Measurements from ENCODE around the gene ZNF827.

Gene ZNF827

GRCh38 chr4:145887241-145887991 is 51.2 kb downstream of the ZNF827 start:
- Mint-ChIP-seq H3K36me3 (ENCODE audit: low read depth) (peaks cover 53% of the 10 kb centered on the region), H3K27ac (no peak overlapping the region)
- ATAC-seq, result no peak

GRCh38 chr4:145886871-145887240 is 51.8 kb downstream of the ZNF827 start:
- H3K9me3 Mint-ChIP-seq, result no peaks in the 10 kb centered on the region
- H3K27me3 Mint-ChIP-seq, result no peaks in the 10 kb centered on the region
- no peak overlapping the region for H3K4me3 Mint-ChIP-seq
- ATAC-seq (no peak), DNase-seq (no peak)
- H3K27ac Mint-ChIP-seq, result no peak overlapping the region
- peaks cover 49% of the 10 kb centered on the region for H3K36me3 Mint-ChIP-seq (ENCODE audit: low read depth)
- peaks cover 30% of the 10 kb centered on the region for H3K4me1 Mint-ChIP-seq

More at GRCh38 chr4:145887241-145887991, 51.2 kb downstream of the ZNF827 start:
- DNase-seq, result no peak
- Mint-ChIP-seq H3K9me3 (no peaks in the 10 kb centered on the region), H3K4me3 (no peak overlapping the region), H3K4me1 (peaks cover 24% of the 10 kb centered on the region), H3K27me3 (no peaks in the 10 kb centered on the region)

- Mint-ChIP-seq H3K4me1 (peaks cover 41% of the 10 kb centered on the region), H3K36me3 (ENCODE audit: low read depth) (peaks cover 49% of the 10 kb centered on the region)
- no peak for DNase-seq
Observed at GRCh38 chr4:145885666-145886065, 53.0 kb downstream of the ZNF827 start.

GRCh38 chr4:145884775-145885174 is 53.8 kb downstream of the ZNF827 start:
- H3K4me3 Mint-ChIP-seq, result no peak overlapping the region
- H3K27me3 Mint-ChIP-seq, result no peaks in the 10 kb centered on the region
- peaks cover 49% of the 10 kb centered on the region for H3K36me3 Mint-ChIP-seq (ENCODE audit: low read depth)

More at GRCh38 chr4:145885666-145886065, 53.0 kb downstream of the ZNF827 start:
- no peak overlapping the region for H3K4me3 Mint-ChIP-seq
- no peak overlapping the region for H3K27ac Mint-ChIP-seq
- H3K9me3 Mint-ChIP-seq, result no peaks in the 10 kb centered on the region
- no peaks in the 10 kb centered on the region for H3K27me3 Mint-ChIP-seq
- ATAC-seq, result no peak

GRCh38 chr4:145883101-145883694 is 55.4 kb downstream of the ZNF827 start:
- DNase-seq (no peak), ATAC-seq (no peak)
- Mint-ChIP-seq H3K27ac (peak overlapping the region; percentile 2), H3K9me3 (no peaks in the 10 kb centered on the region), H3K4me1 (peaks cover 42% of the 10 kb centered on the region), H3K4me3 (no peak overlapping the region), H3K27me3 (no peaks in the 10 kb centered on the region), H3K36me3 (ENCODE audit: low read depth) (peaks cover 44% of the 10 kb centered on the region)

More at GRCh38 chr4:145884775-145885174, 53.8 kb downstream of the ZNF827 start:
- peaks cover 42% of the 10 kb centered on the region for H3K4me1 Mint-ChIP-seq
- H3K9me3 Mint-ChIP-seq, result no peaks in the 10 kb centered on the region
- H3K27ac Mint-ChIP-seq, result peak overlapping the region; percentile 19
- no peak for DNase-seq
- ATAC-seq, result no peak

GRCh38 chr4:145882604-145883003 is 56.0 kb downstream of the ZNF827 start:
- Mint-ChIP-seq H3K9me3 (no peaks in the 10 kb centered on the region), H3K27me3 (no peaks in the 10 kb centered on the region), H3K4me1 (peaks cover 42% of the 10 kb centered on the region), H3K36me3 (ENCODE audit: low read depth) (peaks cover 46% of the 10 kb centered on the region), H3K27ac (no peak overlapping the region), H3K4me3 (no peak overlapping the region)
- no peak for ATAC-seq
- DNase-seq, result no peak

GRCh38 chr4:145881989-145882388 is 56.6 kb downstream of the ZNF827 start:
- no peaks in the 10 kb centered on the region for H3K9me3 Mint-ChIP-seq
- no peaks in the 10 kb centered on the region for H3K27me3 Mint-ChIP-seq
- H3K27ac Mint-ChIP-seq, result no peak overlapping the region
- ATAC-seq (peak; percentile 35), DNase-seq (no peak)
- peaks cover 49% of the 10 kb centered on the region for H3K36me3 Mint-ChIP-seq (ENCODE audit: low read depth)
- H3K4me3 Mint-ChIP-seq, result no peak overlapping the region
- peaks cover 42% of the 10 kb centered on the region for H3K4me1 Mint-ChIP-seq

GRCh38 chr4:145881576-145881975 is 57.0 kb downstream of the ZNF827 start:
- peaks cover 42% of the 10 kb centered on the region for H3K4me1 Mint-ChIP-seq
- no peak for DNase-seq
- H3K27ac Mint-ChIP-seq, result no peak overlapping the region
- H3K36me3 Mint-ChIP-seq (ENCODE audit: low read depth), result peaks cover 53% of the 10 kb centered on the region
- ATAC-seq, result no peak
- no peak overlapping the region for H3K4me3 Mint-ChIP-seq
- no peaks in the 10 kb centered on the region for H3K27me3 Mint-ChIP-seq
- H3K9me3 Mint-ChIP-seq, result no peaks in the 10 kb centered on the region

GRCh38 chr4:145880355-145880960 is 58.2 kb downstream of the ZNF827 start:
- peak overlapping the region; percentile 48 for H3K27ac Mint-ChIP-seq
- peaks cover 53% of the 10 kb centered on the region for H3K36me3 Mint-ChIP-seq (ENCODE audit: low read depth)
- no peak overlapping the region for H3K4me3 Mint-ChIP-seq
- no peak for ATAC-seq
- H3K9me3 Mint-ChIP-seq, result no peaks in the 10 kb centered on the region
- DNase-seq, result no peak
- no peaks in the 10 kb centered on the region for H3K27me3 Mint-ChIP-seq
- H3K4me1 Mint-ChIP-seq, result peaks cover 41% of the 10 kb centered on the region

GRCh38 chr4:145879598-145879997 is 59.0 kb downstream of the ZNF827 start:
- H3K27ac Mint-ChIP-seq, result no peak overlapping the region

GRCh38 chr4:145878501-145879435 is 59.9 kb downstream of the ZNF827 start:
- Mint-ChIP-seq H3K27ac (no peak overlapping the region), H3K27me3 (no peaks in the 10 kb centered on the region), H3K9me3 (no peaks in the 10 kb centered on the region), H3K4me1 (peaks cover 30% of the 10 kb centered on the region), H3K4me3 (no peak overlapping the region), H3K36me3 (ENCODE audit: low read depth) (peaks cover 54% of the 10 kb centered on the region)
- ATAC-seq, result no peak
- DNase-seq, result no peak

More at GRCh38 chr4:145879598-145879997, 59.0 kb downstream of the ZNF827 start:
- no peaks in the 10 kb centered on the region for H3K9me3 Mint-ChIP-seq
- no peak for ATAC-seq
- peaks cover 36% of the 10 kb centered on the region for H3K4me1 Mint-ChIP-seq
- no peaks in the 10 kb centered on the region for H3K27me3 Mint-ChIP-seq
- peaks cover 55% of the 10 kb centered on the region for H3K36me3 Mint-ChIP-seq (ENCODE audit: low read depth)
- no peak for DNase-seq
- H3K4me3 Mint-ChIP-seq, result no peak overlapping the region

GRCh38 chr4:145876531-145877180 is 62.0 kb downstream of the ZNF827 start:
- H3K27me3 Mint-ChIP-seq, result no peaks in the 10 kb centered on the region
- H3K4me1 Mint-ChIP-seq, result peaks cover 20% of the 10 kb centered on the region
- H3K27ac Mint-ChIP-seq, result no peak overlapping the region
- ATAC-seq (no peak), DNase-seq (no peak)
- H3K9me3 Mint-ChIP-seq, result no peaks in the 10 kb centered on the region
- no peak overlapping the region for H3K4me3 Mint-ChIP-seq
- H3K36me3 Mint-ChIP-seq (ENCODE audit: low read depth), result peaks cover 57% of the 10 kb centered on the region

- DNase-seq, result no peak
- Mint-ChIP-seq H3K27me3 (no peaks in the 10 kb centered on the region), H3K36me3 (ENCODE audit: low read depth) (peaks cover 47% of the 10 kb centered on the region), H3K4me3 (no peak overlapping the region), H3K9me3 (no peaks in the 10 kb centered on the region), H3K27ac (no peak overlapping the region), H3K4me1 (peaks cover 23% of the 10 kb centered on the region)
- no peak for ATAC-seq
Observed at GRCh38 chr4:145873901-145874300, 64.7 kb downstream of the ZNF827 start.

GRCh38 chr4:145871209-145871608 is 67.4 kb downstream of the ZNF827 start:
- Mint-ChIP-seq H3K36me3 (ENCODE audit: low read depth) (peaks cover 45% of the 10 kb centered on the region), H3K27ac (peak overlapping the region; percentile 20), H3K4me1 (peaks cover 24% of the 10 kb centered on the region), H3K9me3 (no peaks in the 10 kb centered on the region), H3K27me3 (no peaks in the 10 kb centered on the region), H3K4me3 (no peak overlapping the region)
- no peak for ATAC-seq
- no peak for DNase-seq
